GM12878 (cell line): ENCODE data around the gene SMG6. TPM values are rescaled to one million over a fixed set of nuclear protein-coding genes. Genes with fewer than 3 reads are reported as not detected.

ENCODE experiments used
- ATAC-seq: fragments of 200-7000 bp; cut with Tn5 transposase; 3 replicates; pipeline ENCODE4 v1.9.1; 2020; ENCODE audit warnings: mild to moderate bottlenecking, moderate library complexity
- BruUV-seq: library from RNA; stranded (reverse); fragments of 400-500 nt; replicated peaks from 2 replicates; lab custom pipeline; 2021; lab: Mats Ljungman, UMichigan
- CTCF ChIA-PET: fragments of 300-600 bp; sonication (Branson Sonifier 250); formaldehyde crosslinking; extraction: SDS; loops from one replicate; lab custom pipeline; 2021; ENCODE audit warnings: inconsistent platforms; lab: Yijun Ruan, JAX
- POLR2A ChIA-PET: fragments of 350-600 bp; formaldehyde crosslinking; extraction: SDS; loops from one replicate; lab custom pipeline; 2021; ENCODE audit warnings: inconsistent platforms; lab: Charles Lee
- RAD21 ChIA-PET: fragments of 300-600 bp; sonication (Branson Sonifier 250); formaldehyde crosslinking; loops from one replicate; lab custom pipeline; 2023; ENCODE audit warnings: antibody characterized with exemption; ENCODE audit not compliant: unreplicated experiment; lab: Charles Lee
- SMC1A ChIA-PET: fragments of 300-600 bp; sonication (Branson Sonifier 250); formaldehyde crosslinking; loops from one replicate; lab custom pipeline; 2023; ENCODE audit not compliant: unreplicated experiment, uncharacterized antibody; lab: Charles Lee
- DNase-seq: peaks from one replicate; pipeline ENCODE4 v3.0.0-alpha.2; 2011; ENCODE audit warnings: low read depth, low spot score
- FAIRE-seq: peaks from 3 replicates; lab custom pipeline; 2011; peaks lifted over from hg19 to GRCh38; lab: Jason Lieb, UNC
- H2AFZ ChIP-seq: 2 replicates; pipeline ENCODE4 v1.6.0; 2011; ENCODE audit warnings: low read depth, low read length, control low read depth; ENCODE audit not compliant: control insufficient read depth
- H3K27ac ChIP-seq: 2 replicates; pipeline ENCODE4 v1.5.1; 2011; ENCODE audit warnings: control low read depth; ENCODE audit not compliant: control insufficient read depth, insufficient read depth
- H3K27me3 ChIP-seq, 2 experiments: replicated peaks in 1 of 2; 2 replicates each; pipeline versions ENCODE4 v1.6.0 to v1.6.1; 2011; ENCODE audit warnings: low read length in 1 of 2; ENCODE audit not compliant: control insufficient read depth in 2 of 2, insufficient read depth in 2 of 2
- H3K36me3 ChIP-seq, 2 experiments: 2 replicates each; pipeline ENCODE4 v1.5.1; 2011; ENCODE audit warnings: low read length in 1 of 2; ENCODE audit not compliant: control insufficient read depth in 2 of 2, insufficient read depth in 2 of 2
- H3K4me1 ChIP-seq: 2 replicates; pipeline ENCODE4 v1.6.1; 2011; ENCODE audit warnings: mild to moderate bottlenecking, low read length, moderate library complexity, mixed read lengths; ENCODE audit not compliant: control insufficient read depth, insufficient read depth
- H3K4me2 ChIP-seq: 2 replicates; pipeline ENCODE4 v1.6.0; 2011; ENCODE audit warnings: control low read depth; ENCODE audit not compliant: control insufficient read depth, insufficient read depth
- H3K4me3 ChIP-seq: fragments of 200-600 bp; sonication (generic); 2 replicates; pipeline ENCODE4 v1.5.1; 2016
- H3K79me2 ChIP-seq: 2 replicates; pipeline ENCODE4 v1.6.0; 2011; ENCODE audit warnings: low read length; ENCODE audit not compliant: control insufficient read depth, insufficient read depth
- H3K9ac ChIP-seq: 2 replicates; pipeline ENCODE4 v1.8.0; 2011; ENCODE audit warnings: low read length, control low read depth, mixed read lengths; ENCODE audit not compliant: control insufficient read depth, insufficient read depth
- H3K9me3 ChIP-seq: replicated peaks from 3 replicates; pipeline ENCODE4 v1.5.1; 2011; ENCODE audit warnings: mild to moderate bottlenecking, low read length; ENCODE audit not compliant: control insufficient read depth, insufficient read depth
- H4K20me1 ChIP-seq: 2 replicates; pipeline ENCODE4 v1.6.0; 2011; ENCODE audit not compliant: control insufficient read depth, insufficient read depth
- BCL11A ChIP-seq: IDR thresholded peaks from 2 replicates; pipeline ENCODE4 v1.6.1; 2011; ENCODE audit warnings: low read depth, low read length
- EED ChIP-seq: sonication (generic); IDR thresholded peaks from 2 replicates; pipeline ENCODE4 v1.6.1; 2016; ENCODE audit warnings: antibody characterized with exemption, low read depth
- FOXM1 ChIP-seq: IDR thresholded peaks from 2 replicates; pipeline ENCODE4 v1.6.1; 2012; ENCODE audit warnings: low read depth, mild to moderate bottlenecking, inconsistent platforms, low read length, moderate library complexity
- IKZF1 ChIP-seq: fragments of 450-650 bp; conservative IDR thresholded peaks from 2 replicates; pipeline ENCODE4 v1.6.1; 2017; ENCODE audit warnings: antibody characterized with exemption, mild to moderate bottlenecking
- IKZF2 ChIP-seq, 2 experiments: fragments of 450-650 bp; IDR thresholded peaks; 2 replicates each; pipeline ENCODE4 v1.6.1; 2017; ENCODE audit warnings: mild to moderate bottlenecking in 2 of 2, moderate library complexity in 2 of 2
- IRF4 ChIP-seq: IDR thresholded peaks from 2 replicates; pipeline ENCODE4 v1.6.1; 2011; ENCODE audit warnings: low read depth, low read length
- MTA2 ChIP-seq: fragments of 450-650 bp; IDR thresholded peaks from 2 replicates; pipeline ENCODE4 v1.6.1; 2016; ENCODE audit warnings: low read depth, mild to moderate bottlenecking, moderate library complexity
- POLR2A ChIP-seq: IDR thresholded peaks from 2 replicates; pipeline ENCODE4 v1.6.1; 2011; ENCODE audit warnings: low read depth, mild to moderate bottlenecking, low read length
- RFX5 ChIP-seq: IDR thresholded peaks from 2 replicates; pipeline ENCODE4 v1.6.1; 2011; ENCODE audit warnings: low read depth, low read length, improper control_type of control experiment
- WGBS: methylation state at CpG from one replicate; pipeline ENCODE4 v1.1.6; 2016; ENCODE audit warnings: low lambda C conversion rate; ENCODE audit not compliant: insufficient replicate concordance, insufficient coverage; ENCODE audit errors: missing lambda C conversion rate; 5-methylcytosine and 5-hydroxymethylcytosine counted together
- in situ Hi-C: fragments of 300-500 bp; cut with MboI; formaldehyde crosslinking; loops from 9 replicates; pipeline ENCODE4 v1.14.3; 2018; ENCODE audit warnings: mixed read lengths
- intact Hi-C: fragments of 100-400 bp; cut with micrococcal nuclease; formaldehyde crosslinking; loops from one replicate; pipeline ENCODE4 v1.14.2; 2022; ENCODE audit not compliant: unreplicated experiment
- polyA plus RNA-seq, 11 experiments: library from polyadenylated mRNA; depleted of rRNA in 4 of 11; unstranded in 6 of 11; stranded (reverse) in 5 of 11; fragments of >200 nt; fragmentation: Nextera tagmentation in 4 of 11; fragmentation: Illumina TruSeq in 1 of 11; extraction: Ambion mirVana in 4 of 11; extraction: Trizol in 1 of 11; gene quantifications; 1 replicate in 1 of 11; 2 replicates in 10 of 11; pipeline versions ENCODE4 v1.2.1 to v1.2.3, GENCODE V29; 2011 to 2016; ENCODE audit warnings: inconsistent platforms in 2 of 11, missing spikeins in 2 of 11, low read depth in 1 of 11
- total RNA-seq, 4 experiments: library from RNA; depleted of rRNA in 3 of 4; stranded (reverse); fragments of >200 nt in 3 of 4; fragmentation: Illumina TruSeq in 1 of 4; extraction: Trizol in 1 of 4; gene quantifications; 2 replicates each; pipeline versions ENCODE4 v1.2.1 to v1.2.3, GENCODE V29; 2013 to 2021
- TF ChIP-seq, protein P1 (sequence below): fragments of 450-650 bp; IDR thresholded peaks from 2 replicates; pipeline ENCODE4 v1.6.1; 2016; ENCODE audit warnings: mild to moderate bottlenecking, moderate library complexity, borderline replicate concordance

SMG6 gene
- total and polyA plus RNA-seq, 10 of the 15 experiments (the other 5 are each of a cell fraction or from before 2014, with no cell fraction given), result 0.58 to 28.7 (median 15.7) TPM

DNA sequence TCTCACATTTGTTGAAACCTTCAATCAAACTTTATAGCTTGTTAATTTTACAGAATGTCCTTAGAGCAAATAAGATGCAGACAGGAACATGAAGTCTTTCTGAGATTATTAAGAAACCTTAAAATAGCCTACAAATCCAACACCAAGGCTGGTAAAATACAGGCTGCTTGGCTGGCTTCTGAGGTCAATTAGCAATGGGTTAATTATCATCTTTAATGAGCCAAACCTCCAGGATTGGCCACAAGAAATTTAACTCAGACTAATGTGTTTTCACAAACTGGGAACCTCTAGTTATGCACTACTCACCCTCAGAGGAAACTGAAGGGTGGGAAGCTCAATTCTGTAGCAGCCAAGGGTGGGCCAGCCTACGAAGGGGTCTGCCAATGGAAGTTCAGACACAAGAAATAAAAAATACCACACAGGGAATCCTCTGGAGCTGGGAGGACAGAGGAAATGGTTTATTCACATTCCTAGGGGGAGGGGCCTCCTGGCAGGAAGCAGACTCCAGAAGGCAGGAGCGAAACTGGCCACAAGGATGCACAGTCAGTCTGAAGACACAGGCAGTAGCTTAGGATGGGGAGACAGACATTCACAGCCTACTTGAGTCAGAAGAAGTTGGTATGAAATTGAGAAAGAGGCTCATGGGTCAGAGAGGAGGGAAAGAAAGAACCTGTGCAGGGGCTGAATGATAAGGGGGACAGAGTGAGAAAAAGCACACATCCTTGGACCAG is 212.6 kb downstream of the SMG6 start:
- no TSS peak for BruUV-seq
- DNase-seq (no peak), FAIRE-seq (no peak), ATAC-seq (no peak)
- H3K9me3 ChIP-seq, result no peaks in the 10 kb centered on the region
- no peaks in the 10 kb centered on the region for H3K27me3 ChIP-seq
- WGBS, result 87% methylated on average over 2 of the region's 2 CpGs
- RAD21 ChIA-PET, result interaction anchor here (0.9 to 10.4 kb wide), 24 partner anchors 9 to 212 kb away, joined by 3 to 160 read pairs (median 8); partner anchors contain the start of gene HIC1
- CTCF ChIA-PET, result interaction anchor here (0.6 to 11.4 kb wide), 18 partner anchors 9 to 236 kb away, joined by 3 to 126 read pairs (median 6); partner anchors contain the start of gene HIC1
- in situ Hi-C loops, result no loop called here
- peak overlapping the region; percentile 93 for H3K27ac ChIP-seq
- intact Hi-C loops, result loop anchor here (5.0 kb wide), 1 partner anchor 34 kb away; the partner anchor contains the start of gene HIC1
- peak overlapping the region; percentile 63 for H3K4me3 ChIP-seq
- peaks cover 2 to 4% of the 10 kb centered on the region in 2 experiments; a peak in 2 of 4 replicates for H3K36me3 ChIP-seq
- TF ChIP-seq RFX5 (no peak), IKZF1 (peak; percentile 54), EED (peak; percentile 87), BCL11A (peak; percentile 65; the same call in 1 of the 2 replicates), FOXM1 (no peak), IRF4 (0 out of 2 replicates have a peak, but pooled peaks have one; percentile 19), IKZF2 (IDR thresholded peaks at IDR 0.05) (peak; percentile 17 to 37; a peak in 2 of 4 replicates), POLR2A (peak; percentile 60; the same call in 1 of the 2 replicates), MTA2 (peak; percentile 87)
- TF ChIP-seq, protein P1, sequence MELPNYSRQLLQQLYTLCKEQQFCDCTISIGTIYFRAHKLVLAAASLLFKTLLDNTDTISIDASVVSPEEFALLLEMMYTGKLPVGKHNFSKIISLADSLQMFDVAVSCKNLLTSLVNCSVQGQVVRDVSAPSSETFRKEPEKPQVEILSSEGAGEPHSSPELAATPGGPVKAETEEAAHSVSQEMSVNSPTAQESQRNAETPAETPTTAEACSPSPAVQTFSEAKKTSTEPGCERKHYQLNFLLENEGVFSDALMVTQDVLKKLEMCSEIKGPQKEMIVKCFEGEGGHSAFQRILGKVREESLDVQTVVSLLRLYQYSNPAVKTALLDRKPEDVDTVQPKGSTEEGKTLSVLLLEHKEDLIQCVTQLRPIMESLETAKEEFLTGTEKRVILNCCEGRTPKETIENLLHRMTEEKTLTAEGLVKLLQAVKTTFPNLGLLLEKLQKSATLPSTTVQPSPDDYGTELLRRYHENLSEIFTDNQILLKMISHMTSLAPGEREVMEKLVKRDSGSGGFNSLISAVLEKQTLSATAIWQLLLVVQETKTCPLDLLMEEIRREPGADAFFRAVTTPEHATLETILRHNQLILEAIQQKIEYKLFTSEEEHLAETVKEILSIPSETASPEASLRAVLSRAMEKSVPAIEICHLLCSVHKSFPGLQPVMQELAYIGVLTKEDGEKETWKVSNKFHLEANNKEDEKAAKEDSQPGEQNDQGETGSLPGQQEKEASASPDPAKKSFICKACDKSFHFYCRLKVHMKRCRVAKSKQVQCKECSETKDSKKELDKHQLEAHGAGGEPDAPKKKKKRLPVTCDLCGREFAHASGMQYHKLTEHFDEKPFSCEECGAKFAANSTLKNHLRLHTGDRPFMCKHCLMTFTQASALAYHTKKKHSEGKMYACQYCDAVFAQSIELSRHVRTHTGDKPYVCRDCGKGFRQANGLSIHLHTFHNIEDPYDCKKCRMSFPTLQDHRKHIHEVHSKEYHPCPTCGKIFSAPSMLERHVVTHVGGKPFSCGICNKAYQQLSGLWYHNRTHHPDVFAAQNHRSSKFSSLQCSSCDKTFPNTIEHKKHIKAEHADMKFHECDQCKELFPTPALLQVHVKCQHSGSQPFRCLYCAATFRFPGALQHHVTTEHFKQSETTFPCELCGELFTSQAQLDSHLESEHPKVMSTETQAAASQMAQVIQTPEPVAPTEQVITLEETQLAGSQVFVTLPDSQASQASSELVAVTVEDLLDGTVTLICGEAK, result peak; percentile 74; the same call in 1 of the 2 replicates
- TF ChIP-seq, all 136 proteins: peak for 8
- Histone ChIP-seq H3K79me2 (peaks cover 16% of the 10 kb centered on the region), H2AFZ (no peak overlapping the region), H4K20me1 (no peaks in the 10 kb centered on the region), H3K4me2 (peak overlapping the region; percentile 86), H3K9ac (peak overlapping the region; percentile 68), H3K4me1 (peaks cover 59% of the 10 kb centered on the region)
- POLR2A ChIA-PET, result interaction anchor here (0.8 to 10.8 kb wide), 17 partner anchors 9 to 176 kb away, joined by 3 to 148 read pairs (median 6); partner anchors contain the start of gene HIC1
- SMC1A ChIA-PET, result interaction anchor here (0.7 to 7.1 kb wide), 21 partner anchors 12 to 191 kb away, joined by 3 to 107 read pairs (median 19); partner anchors contain the start of gene HIC1
